Activated T-cell treated with anti-CD3 and anti-CD28 coated beads, Interleukin-2, amount 50 U/mL, for 1 hour (primary cell): ENCODE measurements around the gene SERPINA10.

Experiments used
- DNase-seq: peaks from one replicate; pipeline ENCODE4 v3.0.0-alpha.2; 2020

Gene SERPINA10, protein sequence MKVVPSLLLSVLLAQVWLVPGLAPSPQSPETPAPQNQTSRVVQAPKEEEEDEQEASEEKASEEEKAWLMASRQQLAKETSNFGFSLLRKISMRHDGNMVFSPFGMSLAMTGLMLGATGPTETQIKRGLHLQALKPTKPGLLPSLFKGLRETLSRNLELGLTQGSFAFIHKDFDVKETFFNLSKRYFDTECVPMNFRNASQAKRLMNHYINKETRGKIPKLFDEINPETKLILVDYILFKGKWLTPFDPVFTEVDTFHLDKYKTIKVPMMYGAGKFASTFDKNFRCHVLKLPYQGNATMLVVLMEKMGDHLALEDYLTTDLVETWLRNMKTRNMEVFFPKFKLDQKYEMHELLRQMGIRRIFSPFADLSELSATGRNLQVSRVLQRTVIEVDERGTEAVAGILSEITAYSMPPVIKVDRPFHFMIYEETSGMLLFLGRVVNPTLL

DNA sequence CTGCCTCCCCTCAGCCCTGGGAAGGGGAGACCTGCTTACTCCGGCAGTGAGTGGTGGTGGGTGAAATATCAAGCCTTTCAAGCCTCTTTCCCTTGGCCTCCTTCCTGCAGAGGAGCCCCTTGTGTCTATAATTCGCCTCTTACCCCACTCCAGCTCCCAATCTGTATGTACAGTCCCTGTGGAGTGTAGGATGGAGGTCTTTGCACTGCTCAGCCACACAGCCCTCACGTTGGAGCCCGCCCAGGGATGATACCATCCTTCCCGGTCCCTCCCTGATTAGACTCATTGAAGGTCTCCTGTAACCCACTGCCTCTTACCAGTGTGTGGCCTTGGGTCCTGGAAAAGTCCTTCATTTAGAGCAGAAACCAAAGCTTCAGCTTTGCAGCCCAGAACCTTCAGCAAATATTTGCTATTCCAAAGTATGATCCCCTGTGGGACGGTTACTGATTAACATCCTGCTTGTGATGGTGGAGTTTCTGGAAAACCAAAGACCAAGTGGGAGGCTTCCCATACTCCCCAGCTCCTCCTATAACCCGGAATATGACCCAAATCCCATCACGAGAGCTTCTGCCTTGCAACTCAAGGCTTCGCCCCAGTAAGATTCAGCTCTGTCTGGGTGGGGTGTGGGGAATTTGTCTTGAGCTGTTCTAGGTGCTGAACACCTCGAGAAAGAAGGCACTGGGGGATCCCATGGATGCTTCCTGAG, at the start of gene SERPINA10:
Gene SERPINA10, minus strand, starts transcription at position 397 of the 706 bp plus-strand sequence. CDS start 2,675 bp downstream, outside the sequence.
- DNase-seq: no peak

DNA sequence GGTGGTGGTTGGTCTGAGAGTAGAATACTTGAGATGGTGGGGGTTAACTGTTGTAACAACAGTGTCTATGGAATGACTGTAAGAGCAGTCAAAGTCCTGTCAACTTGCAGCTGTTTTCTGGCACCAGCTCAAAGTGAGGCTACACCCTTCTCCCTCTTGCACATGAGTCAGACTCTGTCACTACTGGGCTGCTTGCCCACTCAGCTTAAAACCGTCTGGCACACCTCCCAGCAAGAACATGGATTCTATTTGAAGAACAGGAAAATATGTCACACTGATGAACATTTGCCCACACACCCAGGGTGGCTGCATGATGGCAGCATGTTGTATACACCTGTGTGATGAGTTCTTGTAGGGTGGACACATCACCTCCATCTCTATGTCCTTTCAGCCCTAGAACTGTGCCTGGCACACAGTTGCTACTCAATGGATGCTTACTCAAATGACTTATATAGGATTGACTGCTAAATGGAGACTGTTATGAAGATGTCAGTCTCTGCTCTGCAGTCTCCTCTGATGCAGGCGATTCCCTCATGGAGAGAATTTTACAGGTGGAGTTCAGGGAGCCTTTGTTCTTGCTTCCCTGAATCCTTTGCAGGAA, 49.4 kb upstream of the SERPINA10 start:
- no peak for DNase-seq

DNA sequence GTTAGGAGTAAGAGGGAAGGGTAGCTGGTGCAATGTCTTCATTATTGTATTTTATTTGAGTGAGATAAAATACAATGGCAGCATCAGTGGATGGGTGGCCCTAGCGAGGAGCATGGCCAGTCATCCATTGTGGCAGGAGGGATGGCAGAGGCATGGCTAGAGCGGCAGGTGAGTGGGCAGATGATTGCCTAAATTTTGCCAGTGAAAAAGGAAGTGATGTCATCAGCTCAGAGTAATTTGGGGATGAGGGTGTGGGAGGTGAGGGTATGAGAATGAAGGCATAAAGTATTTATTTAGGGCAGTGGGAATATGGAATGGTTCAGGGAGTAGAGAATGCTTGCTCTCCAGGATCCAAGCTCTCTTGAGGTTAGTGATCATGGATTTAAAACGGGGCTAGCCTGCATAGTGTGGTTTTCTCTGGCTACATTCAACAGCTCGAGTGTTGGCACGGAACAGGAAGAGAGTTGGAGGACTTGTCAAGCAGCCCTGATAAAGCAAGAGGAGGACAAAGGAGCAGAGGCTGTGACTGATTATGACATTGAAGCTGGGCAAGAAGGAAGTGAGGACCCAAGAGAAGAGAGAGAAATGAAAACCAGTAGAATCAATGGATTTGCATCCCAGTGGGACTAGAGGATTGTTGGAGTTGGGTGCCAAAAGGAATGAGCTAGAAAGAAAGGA, 48.7 kb upstream of the SERPINA10 start:
- no peak for DNase-seq

DNA sequence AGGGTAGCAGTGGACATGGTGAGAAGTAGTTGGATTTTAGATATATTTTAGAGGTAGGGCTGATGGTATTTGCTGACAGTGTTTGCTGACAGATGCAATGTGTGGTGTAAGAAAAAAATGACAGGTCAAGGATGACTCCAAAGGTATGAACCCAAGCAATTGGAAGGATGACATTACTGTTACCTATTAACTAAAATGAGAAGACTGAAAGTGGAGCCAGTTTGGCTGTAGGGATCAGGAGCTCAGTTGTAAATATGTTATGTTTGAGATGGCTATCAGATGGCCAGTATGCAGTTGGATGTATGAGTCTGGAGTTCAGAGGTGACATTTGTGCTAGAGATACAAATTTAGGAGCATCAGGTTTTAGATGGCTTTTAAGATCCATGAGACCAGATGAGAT, 47.5 kb upstream of the SERPINA10 start:
- no peak for DNase-seq

DNA sequence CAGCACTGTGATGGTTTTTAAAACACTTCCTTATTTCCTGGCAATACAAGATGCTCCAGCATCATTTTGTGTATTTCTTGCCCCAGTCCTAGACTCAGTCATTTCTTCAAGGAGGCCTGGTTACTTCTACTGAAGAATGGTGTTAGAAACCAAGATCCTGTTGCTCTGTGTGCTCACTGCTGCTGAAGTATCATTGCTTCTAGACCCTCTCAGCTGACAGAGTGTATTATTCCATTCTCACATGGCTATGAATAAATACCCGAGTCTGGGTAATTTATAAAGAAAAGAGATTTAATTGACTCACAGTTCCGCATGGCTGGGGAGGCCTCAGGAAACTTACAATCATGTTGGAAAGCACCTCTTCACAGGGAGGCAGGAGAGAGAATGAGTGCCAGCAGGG, 45.0 kb upstream of the SERPINA10 start:
- DNase-seq: no peak

DNA sequence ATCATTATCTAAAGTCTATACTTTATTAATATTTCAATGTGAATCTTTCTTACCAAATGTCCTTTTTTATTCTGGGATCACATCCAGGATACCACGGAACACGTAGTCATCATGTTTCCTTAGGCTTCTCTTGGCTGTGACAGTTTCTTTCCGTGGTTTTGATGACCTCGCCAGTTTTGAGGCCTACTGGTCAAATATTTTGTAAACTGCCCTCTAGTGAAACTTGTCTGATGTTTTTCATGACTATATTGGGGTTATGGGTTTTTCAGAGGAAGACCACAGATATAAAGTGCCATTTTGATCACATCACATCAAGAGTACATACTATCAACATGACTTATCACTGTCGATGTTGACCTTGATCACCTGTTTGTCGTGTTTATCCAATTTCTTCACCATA, 44.2 kb upstream of the SERPINA10 start:
- no peak for DNase-seq

DNA sequence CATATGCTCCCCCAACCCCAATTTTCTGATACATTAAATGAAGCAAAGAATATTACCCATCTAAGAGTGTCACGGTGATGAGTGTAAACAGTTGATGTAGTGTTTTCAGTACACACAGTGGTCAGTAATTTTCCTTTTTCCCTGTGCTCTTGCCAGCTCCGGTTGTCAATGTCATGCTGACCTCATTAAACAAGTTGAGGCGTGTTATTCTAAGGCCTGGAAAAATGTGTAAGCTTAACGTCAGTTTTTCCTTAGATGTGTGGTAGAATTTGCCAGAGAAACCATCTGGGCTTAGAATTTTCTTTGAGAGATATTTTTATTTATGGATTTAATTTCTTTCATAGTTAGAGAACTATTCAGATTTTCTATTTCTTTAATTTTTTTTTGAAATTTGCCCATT, 41.8 kb upstream of the SERPINA10 start:
- no peak for DNase-seq

DNA sequence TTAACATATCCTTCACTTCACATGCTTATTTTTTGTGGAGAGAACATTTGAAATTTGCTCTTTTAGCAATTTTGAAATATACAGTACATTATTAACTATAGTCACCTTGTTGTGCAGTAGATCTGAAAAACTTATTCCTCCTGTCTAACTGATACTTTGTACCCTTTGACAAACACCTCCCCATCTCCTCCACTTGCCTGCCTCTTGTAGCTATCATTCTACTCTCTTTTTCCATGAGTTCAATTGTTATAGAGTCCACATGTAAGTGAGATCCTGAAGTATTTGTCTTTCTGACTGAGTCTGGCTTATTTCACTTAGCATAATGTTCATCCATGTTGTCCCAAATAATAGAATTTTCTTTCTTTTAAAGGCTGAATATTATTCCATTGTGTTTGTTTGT, 39.5 kb upstream of the SERPINA10 start:
- no peak for DNase-seq

DNA sequence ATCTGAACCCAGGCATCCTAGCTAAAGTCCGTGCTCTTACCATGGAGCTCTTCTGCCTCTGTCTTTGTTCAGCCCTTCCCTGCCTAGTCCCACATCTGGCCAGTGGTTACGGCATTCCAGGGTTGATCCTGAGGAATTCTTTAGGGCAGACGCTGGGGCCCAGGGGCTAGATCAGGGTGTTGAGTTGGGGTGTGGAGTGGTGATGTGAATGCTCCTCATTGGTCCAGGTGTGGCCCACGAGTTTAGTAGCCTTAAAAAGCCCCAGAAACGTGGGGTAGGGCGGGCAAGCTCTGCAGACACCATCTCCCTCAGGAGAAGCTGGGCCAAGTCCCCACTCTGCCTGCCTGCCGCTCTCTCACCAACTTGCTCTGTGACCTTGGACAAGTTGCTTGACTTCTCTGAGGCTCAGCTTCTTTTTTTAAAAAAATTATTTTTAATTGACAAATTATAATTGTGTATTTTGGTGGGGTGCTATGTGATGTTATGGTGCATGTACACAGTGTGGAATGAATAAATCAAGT, 39.1 kb upstream of the SERPINA10 start:
- no peak for DNase-seq

DNA sequence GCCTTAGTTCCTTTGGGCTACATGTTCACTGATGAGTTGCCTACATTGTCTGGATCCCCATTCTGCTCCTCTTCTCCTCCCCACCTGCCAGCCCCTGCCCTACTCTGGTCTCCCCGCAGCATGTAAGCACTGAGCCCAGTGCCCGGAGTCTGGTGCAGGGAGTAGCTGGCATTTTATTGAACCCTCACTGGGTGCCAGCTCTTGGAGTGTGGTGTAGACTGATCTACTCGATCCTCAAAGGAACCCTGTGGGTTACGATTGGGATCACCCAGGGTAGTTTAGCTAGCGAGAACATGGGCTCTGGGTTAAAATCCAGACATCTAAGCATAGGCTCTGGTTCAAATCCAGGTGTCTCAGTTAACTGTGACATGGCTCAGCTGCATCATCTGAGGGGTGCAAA, 38.4 kb upstream of the SERPINA10 start:
- no peak for DNase-seq

DNA sequence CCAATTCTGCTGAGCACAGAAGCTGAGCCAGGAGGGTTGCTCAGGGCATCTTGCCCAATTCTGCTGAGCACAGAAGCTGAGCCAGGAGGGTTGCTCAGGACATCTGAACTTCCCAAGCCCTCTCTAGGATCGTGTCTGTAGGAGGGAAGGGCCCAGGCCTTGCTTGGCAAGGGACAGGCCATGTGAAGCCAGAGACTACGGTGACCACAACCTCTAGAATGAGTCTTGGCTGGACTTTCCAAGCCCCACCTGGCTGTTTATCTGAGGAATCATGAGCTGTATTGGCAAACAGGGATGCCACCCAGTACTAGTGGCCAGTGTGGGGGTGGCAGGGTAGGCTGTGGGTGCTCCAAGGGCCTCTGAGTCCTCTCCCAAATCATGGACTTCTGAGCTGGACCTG, 37.8 kb upstream of the SERPINA10 start:
- no peak for DNase-seq

DNA sequence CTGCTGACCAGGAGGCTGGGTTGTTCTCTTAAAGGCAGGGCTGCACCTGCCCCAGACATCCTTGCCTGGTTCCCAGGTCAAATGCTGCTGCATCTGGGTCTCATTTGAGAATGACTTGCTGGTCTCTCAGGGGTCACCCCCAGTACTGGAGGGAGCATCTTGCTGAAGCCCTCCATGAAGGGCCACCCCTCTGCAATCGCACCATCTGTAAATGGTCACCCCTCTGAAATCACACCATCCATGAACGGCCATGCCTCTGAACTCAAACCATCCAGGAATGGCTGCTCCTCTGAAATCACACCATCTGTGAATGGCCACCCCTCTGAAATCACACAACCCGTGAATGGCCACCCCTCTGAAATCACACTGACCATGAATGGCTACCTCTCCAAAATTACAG, 37.4 kb upstream of the SERPINA10 start:
- DNase-seq: no peak

DNA sequence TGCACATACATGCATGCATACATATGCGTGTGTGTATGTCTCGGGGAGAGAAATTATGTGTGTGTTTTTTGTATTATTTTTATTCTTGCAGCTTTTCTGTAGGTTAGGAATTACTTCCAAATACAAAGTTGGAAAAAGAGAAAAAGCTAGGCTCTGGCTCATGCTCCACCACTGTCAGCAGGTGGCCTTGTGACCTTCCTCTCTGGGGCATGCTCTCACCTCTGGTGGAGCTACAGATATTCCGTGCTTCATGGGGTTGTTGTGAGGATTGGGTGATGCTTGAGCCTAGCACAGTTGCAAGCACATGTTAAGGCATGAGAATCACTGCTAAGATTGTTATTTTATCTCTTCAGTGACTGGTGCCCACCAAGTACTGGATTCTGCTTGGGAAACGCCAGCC, 36.8 kb upstream of the SERPINA10 start:
- no peak for DNase-seq

DNA sequence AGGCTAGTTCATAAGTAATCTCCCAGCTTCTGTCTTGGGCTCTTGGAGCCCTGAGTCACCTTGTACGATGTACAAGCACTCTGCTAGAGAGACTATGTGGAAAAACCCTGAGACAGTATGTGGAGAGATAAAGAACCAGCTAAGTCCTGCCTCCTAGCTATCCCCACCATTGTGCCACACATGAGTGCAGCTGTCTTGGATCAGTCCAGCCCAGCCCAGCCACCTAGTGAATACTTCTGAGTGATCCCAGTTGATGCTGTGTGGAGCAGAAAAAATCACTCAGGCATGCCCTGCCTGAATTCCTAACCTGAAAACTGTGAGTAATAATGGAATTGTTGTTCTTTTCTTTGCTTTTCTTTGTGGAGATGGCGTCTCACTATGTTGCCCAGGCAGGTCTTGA, 35.1 kb upstream of the SERPINA10 start:
- no peak for DNase-seq

DNA sequence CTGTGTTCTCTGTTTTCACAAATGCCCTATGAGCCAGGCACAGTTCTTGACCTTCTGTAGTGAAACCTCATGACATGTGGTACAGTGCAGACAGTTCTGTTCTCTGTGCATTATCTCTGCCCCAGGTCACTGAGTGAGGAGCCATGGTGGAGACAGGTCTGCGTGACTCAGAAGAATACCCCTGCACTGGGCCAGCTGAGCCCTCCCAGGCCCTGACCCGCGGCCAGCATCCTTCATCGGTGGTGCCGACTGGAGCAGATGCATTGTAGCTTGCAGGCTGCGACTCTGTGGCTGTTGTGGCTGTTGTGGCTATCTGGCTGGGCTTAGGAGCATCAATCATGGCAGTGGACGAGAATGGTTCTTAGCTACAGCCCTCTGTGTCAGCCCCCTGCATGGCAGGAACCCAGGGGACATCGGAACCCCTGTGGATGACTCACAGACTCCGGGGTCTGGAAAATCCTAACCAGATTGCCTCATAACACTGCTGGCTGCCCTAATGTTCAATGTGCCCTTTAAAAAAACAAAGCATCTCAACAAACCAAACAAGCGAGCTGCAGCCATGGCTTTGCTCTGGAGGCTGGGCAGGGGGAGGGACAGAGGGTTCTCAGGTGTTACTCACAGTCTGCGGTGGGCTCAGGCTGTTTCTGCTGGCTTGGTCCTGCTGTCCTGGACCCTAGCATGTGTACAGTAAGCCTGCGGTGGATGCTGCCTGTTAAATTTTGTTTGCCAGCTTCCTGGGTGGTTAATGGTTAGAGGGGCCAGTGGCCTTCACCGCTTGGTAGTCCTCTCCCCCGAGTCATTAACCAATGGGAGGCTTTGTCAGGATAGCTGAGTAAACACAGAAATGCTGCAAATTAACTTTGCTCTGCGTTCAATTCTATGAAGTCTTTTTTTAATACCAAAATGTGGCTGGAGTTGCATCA, 29.8 kb upstream of the SERPINA10 start, which contains the start of gene SERPINA6:
Gene SERPINA6, minus strand, starts transcription at position 689 of the 923 bp plus-strand sequence. CDS start 8,688 bp downstream, outside the sequence.
- DNase-seq: no peak

DNA sequence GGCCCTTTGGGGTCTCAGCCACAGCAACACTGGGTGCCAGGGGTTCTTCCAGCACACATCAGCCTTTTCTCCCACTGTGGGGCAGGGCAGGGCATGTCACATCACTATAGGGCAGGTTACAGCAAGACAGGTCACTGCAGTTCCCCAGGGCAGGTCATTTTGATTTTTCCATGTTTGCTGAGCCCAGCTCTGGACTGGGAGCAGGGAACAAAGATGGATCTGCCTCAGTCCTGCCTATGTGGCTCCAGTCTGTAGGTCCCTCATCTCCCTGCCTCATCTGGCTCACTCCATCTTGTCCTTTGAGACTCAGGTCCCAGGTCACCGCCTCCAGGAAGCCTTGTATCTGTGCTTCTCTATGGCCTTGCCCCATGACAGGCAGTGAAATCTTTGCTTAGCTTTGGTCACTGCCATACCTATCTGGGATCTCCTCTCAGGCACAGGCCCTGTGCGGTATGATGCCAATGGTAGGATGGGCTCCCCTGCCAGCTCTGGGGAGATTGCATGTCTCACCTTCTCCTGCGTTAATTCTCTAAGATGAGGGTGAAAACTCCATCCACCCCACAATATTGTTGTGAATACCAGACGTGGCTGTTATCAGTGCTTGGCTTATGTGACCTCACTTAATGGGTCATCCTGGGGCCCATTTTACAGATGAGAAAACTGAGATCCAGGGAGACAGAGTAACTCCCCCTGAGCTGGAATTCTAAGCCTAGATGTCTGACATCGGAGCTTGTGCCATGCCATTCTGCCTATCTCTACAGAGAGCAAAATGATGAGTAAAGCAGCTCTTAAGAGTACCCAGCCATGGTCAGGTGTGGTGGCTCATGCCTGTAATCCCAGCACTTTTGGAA, 28.6 kb upstream of the SERPINA10 start:
- DNase-seq: no peak

DNA sequence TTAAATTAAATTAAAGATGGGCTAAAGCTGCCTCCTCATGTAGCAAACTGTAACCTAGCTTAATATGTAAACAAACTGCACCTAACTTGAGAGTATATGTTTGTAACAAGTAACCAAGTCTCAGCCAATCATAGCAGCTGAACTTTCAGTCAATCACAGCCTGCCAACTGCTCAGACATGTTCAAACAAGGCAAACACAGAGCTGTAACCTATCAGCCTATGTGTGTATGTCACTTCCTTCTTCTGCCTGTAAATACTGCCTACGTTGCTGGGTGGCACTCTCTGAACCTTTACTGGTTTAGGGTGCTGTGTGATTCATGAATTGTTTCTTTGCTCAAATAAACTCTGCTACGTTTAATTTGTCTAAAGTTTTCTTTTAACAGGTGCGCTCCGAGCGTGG, 27.2 kb upstream of the SERPINA10 start:
- DNase-seq: no peak

DNA sequence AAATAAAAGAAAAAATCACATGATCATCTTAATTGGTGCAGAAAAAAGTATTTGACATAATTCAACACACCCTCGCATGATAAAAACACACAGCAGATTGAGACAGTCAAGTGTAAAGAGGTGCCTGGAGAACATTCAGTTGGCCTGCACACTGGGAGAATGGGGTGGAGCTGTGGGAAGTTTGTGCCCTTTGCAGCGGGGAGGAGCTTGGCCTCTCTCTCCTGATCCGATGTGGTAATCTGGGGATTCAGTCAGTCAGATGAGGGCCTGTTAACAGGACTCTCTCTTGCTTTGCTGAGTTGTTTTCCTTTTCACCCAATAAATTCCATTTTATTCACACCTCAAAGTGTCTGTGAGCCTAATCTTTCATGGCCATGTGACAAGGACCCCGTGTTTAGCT, 24.2 kb upstream of the SERPINA10 start:
- no peak for DNase-seq

DNA sequence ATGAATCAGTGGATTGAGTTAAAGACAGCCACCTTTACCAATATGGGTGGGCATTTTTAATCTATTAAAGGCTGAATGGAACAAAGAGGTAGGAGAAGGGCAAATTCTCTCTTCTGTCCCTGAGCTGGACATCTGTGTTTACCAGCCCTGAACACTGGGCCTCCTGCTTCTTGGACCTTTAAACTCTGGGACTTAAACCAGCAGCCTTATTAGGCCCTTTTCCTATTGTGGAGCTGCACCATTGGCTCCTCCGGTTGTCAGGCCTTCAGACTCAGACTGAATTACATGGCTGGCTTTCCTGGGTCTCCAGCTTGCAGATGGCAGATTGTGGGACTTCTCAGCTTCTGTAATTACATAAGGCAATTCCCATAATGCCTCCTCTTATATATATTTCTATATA, 23.6 kb upstream of the SERPINA10 start:
- DNase-seq: no peak

DNA sequence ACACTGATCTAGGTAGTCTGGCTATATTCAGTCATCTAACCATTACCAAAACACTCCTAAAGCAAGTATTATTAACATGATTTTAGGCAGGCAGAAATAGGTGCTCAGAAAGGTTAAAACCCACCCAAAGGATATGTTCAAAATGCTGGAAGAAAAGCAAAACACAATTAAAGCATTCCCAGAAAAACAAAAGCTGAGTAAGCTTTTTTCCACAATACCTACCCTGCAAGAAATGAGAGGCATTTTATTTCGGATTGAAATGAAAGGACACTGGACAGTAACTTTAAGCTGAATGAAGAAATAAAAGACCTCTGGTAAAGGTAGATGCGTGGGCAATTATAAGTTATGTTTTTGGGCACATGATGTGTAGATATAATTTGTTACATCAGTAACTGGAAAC, 21.8 kb upstream of the SERPINA10 start:
- no peak for DNase-seq
